CD4-positive, CD25-positive, alpha-beta regulatory T cell (primary cell): Measurements from ENCODE around the gene ABITRAM. TPM values are rescaled to one million over a fixed set of nuclear protein-coding genes. Genes with fewer than 3 reads are reported as not detected.
A peak's percentile ranks its signal among the peaks of the same experiment; 100 is the strongest.
"Not testable (repeated sequence)": the region's sequence is repeated elsewhere in the genome, so short reads cannot be mapped to it uniquely, and the experiment has no call there.

Experiments
- ATAC-seq, 2 donors: fragments of 150-1000 bp; cut with Tn5 transposase; one replicate each; pipeline ENCODE4 v1.10.0; 2021; ENCODE audit warnings: low read depth in 2 of 2, moderate number of reproducible peaks in 2 of 2, moderate library complexity in 1 of 2
- DNase-seq, 3 donors: peaks; one replicate each; pipeline versions ENCODE4 v3.0.0 to v3.0.0-alpha.2; 2012 to 2022; ENCODE audit warnings: mixed read lengths in 1 of 3
- H3K27ac ChIP-seq: one replicate; pipeline ENCODE4 v1.7.0; 2013; ENCODE audit warnings: mild to moderate bottlenecking, low read length; ENCODE audit not compliant: insufficient read depth, poor library complexity, severe bottlenecking
- H3K27me3 ChIP-seq: one replicate; pipeline ENCODE4 v1.7.0; 2013; ENCODE audit warnings: low read length; ENCODE audit not compliant: control insufficient read depth, insufficient read depth
- H3K36me3 ChIP-seq: one replicate; pipeline ENCODE4 v1.7.0; 2013; ENCODE audit warnings: mild to moderate bottlenecking, low read length, moderate library complexity; ENCODE audit not compliant: control insufficient read depth, insufficient read depth
- H3K4me1 ChIP-seq: 2 replicates; pipeline ENCODE4 v1.7.0; 2013; ENCODE audit warnings: mild to moderate bottlenecking, low read length; ENCODE audit not compliant: insufficient read depth, control insufficient read depth, poor library complexity, severe bottlenecking
- H3K4me3 ChIP-seq: one replicate; pipeline ENCODE4 v1.7.0; 2013; ENCODE audit warnings: low read depth, mild to moderate bottlenecking, low read length, moderate library complexity
- H3K9me3 ChIP-seq, 2 experiments: 1 replicate in 1 of 2; 2 replicates in 1 of 2; pipeline ENCODE4 v1.7.0; 2013; ENCODE audit warnings: low read length in 2 of 2, mild to moderate bottlenecking in 1 of 2, moderate library complexity in 1 of 2; ENCODE audit not compliant: control insufficient read depth in 2 of 2
- H3K27ac Mint-ChIP-seq, 3 donors: one replicate each; pipeline ENCODE4 v1.8.0; 2020 to 2022; ENCODE audit warnings: mild to moderate bottlenecking in 3 of 3, mixed read lengths in 3 of 3, moderate library complexity in 2 of 3
- H3K27me3 Mint-ChIP-seq: one replicate; pipeline ENCODE4 v1.8.0; 2022; ENCODE audit warnings: mild to moderate bottlenecking, mixed read lengths
- H3K36me3 Mint-ChIP-seq: one replicate; pipeline ENCODE4 v1.8.0; 2020; ENCODE audit warnings: mixed read lengths
- H3K4me1 Mint-ChIP-seq, 4 donors: one replicate each; pipeline ENCODE4 v1.8.0; 2020 to 2022; ENCODE audit warnings: mixed read lengths in 4 of 4, mild to moderate bottlenecking in 1 of 4
- H3K4me3 Mint-ChIP-seq, 4 donors: one replicate each; pipeline ENCODE4 v1.8.0; 2020 to 2022; ENCODE audit warnings: mild to moderate bottlenecking in 4 of 4, mixed read lengths in 4 of 4, moderate library complexity in 3 of 4
- H3K9me3 Mint-ChIP-seq, 7 donors: one replicate each; pipeline ENCODE4 v1.8.0; 2020 to 2022; ENCODE audit warnings: mixed read lengths in 7 of 7, mild to moderate bottlenecking in 3 of 7, moderate library complexity in 2 of 7
- polyA plus RNA-seq, 4 donors: library from polyadenylated mRNA; unstranded; fragments of 300-500 nt; fragmentation: Illumina TruSeq; gene quantifications; one replicate each; pipeline ENCODE4 v1.2.3, GENCODE V29; 2021
- total RNA-seq: library from RNA; stranded (reverse); gene quantifications from one replicate; pipeline ENCODE4 v1.2.3, GENCODE V29; 2022

Gene ABITRAM
- total and polyA plus RNA-seq, 5 donors from 2014 or later = 6.2 to 21.4 (median 14.2) TPM

DNA sequence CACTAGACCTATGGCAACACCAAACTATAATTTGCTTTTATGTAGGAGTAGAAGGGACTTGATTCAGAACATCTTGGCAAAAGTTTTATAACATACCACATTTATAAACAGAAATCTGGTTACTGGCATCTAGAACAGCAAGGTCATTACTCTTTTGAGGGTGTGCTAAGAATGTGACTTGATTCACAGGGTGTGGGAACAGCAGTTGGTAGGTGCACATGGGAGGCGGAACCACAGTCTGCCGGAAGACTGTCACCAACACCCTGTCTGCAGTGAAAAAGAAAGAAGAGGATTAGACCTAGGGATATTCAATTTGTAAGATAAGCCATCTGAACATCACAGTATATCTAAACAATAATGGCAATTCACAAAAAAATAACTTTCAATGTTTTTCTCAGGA is 23.3 kb upstream of the ABITRAM start:
- no peaks in the 10 kb centered on the region for H3K9me3 Mint-ChIP-seq
- Histone ChIP-seq H3K4me1 (peaks cover 14% of the 10 kb centered on the region), H3K27me3 (no peaks in the 10 kb centered on the region), H3K27ac (no peak overlapping the region), H3K4me3 (no peak overlapping the region), H3K36me3 (peaks cover 80% of the 10 kb centered on the region), H3K9me3 (no peaks in the 10 kb centered on the region)
- H3K27me3 Mint-ChIP-seq = no peaks in the 10 kb centered on the region
- H3K36me3 Mint-ChIP-seq = peaks cover 62% of the 10 kb centered on the region
- peaks cover 9 to 23% (median 15%) of the 10 kb centered on the region in 4 donors for H3K4me1 Mint-ChIP-seq
- DNase-seq = no peak
- H3K4me3 Mint-ChIP-seq = peak overlapping the region in 1 of 4 donors; percentile 6
- peak overlapping the region in 2 of 3 donors; percentile 45 to 70 for H3K27ac Mint-ChIP-seq
- ATAC-seq = no peak

DNA sequence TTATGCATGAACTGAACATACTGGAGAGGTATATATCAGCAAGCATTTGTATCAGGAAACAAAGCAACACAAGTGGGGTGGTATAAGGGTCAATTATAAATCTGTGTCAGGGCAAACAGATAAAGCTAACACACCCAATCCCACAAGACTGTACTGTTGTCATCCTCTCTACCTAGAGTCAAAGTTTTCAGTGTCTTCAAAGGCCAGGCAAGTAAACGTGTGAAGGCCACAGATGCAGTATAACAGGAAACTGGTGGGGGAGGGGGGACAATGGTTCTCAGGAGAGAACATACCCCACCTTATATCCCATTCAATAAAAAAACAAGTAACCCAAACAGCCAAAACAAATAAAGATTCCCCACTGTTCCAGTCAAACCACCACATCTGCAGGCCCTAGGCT is 22.4 kb upstream of the ABITRAM start:
- Mint-ChIP-seq H3K4me3 (peak overlapping the region in 2 of 4 donors; percentile 5 to 68), H3K9me3 (no peaks in the 10 kb centered on the region), H3K4me1 (peaks cover 9 to 23% (median 15%) of the 10 kb centered on the region in 4 donors), H3K36me3 (peaks cover 64% of the 10 kb centered on the region), H3K27me3 (no peaks in the 10 kb centered on the region), H3K27ac (peak overlapping the region; percentile 11 to 87 (median 45))
- peaks cover 81% of the 10 kb centered on the region for H3K36me3 ChIP-seq
- no peaks in the 10 kb centered on the region for H3K27me3 ChIP-seq
- DNase-seq (peak in 2 of 3 donors; percentile 6 to 68), ATAC-seq (peak; percentile 47 to 66)
- H3K4me1 ChIP-seq = peaks cover 14% of the 10 kb centered on the region
- H3K9me3 ChIP-seq = no peaks in the 10 kb centered on the region
- no peak overlapping the region for H3K27ac ChIP-seq
- no peak overlapping the region for H3K4me3 ChIP-seq

DNA sequence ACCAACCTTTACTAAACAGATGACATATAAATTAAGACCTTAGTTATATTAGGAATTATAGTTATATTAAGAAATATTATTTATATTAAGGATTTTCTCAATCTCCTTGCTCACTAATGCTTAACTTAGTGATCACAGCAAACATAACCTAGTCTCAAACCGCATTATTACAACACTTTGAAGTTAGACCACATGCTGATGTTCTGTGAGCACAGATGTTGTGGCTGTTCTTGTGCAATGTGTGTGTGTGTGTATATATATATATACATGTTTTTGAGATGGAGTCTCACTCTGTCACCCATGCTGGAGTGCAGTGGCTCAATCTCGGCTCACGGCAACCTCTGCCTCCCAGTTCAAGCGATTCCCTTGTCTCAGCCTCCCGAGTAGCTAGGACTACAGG is 20.8 kb upstream of the ABITRAM start:
- no peaks in the 10 kb centered on the region for H3K9me3 ChIP-seq
- peaks cover 76% of the 10 kb centered on the region for H3K36me3 ChIP-seq
- H3K27ac ChIP-seq = no peak overlapping the region
- Mint-ChIP-seq H3K27me3 (no peaks in the 10 kb centered on the region), H3K9me3 (no peaks in the 10 kb centered on the region), H3K4me3 (no peak overlapping the region), H3K36me3 (peaks cover 59% of the 10 kb centered on the region), H3K27ac (peak overlapping the region in 1 of 3 donors; percentile 77), H3K4me1 (peaks cover 11 to 23% (median 15%) of the 10 kb centered on the region in 4 donors)
- H3K27me3 ChIP-seq = no peaks in the 10 kb centered on the region
- no peak for ATAC-seq
- DNase-seq = no peak
- no peak overlapping the region for H3K4me3 ChIP-seq
- H3K4me1 ChIP-seq = peaks cover 14% of the 10 kb centered on the region

DNA sequence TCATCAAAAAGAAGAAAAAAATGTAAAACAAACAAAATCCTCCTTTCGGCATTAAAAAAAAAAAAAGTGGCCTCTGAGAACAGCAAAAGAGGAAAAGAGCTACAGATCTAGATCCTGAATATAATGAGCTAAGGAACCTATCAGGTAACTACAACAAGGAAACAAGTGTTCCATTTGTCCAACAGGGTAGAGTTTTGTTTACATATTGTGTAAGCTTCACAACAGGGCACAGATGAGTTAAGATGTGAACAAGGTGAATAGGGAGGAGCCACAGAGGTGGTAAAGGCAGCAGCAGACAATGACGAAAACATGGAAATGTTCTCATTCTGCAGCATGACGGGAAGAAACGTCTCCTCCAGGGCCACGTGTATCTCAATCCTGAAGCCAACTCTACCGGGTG is 14.7 kb upstream of the ABITRAM start:
- Mint-ChIP-seq H3K4me1 (peaks cover 0 to 5% (median 1%) of the 10 kb centered on the region in 4 donors), H3K27ac (peak overlapping the region in 1 of 3 donors; percentile 28), H3K36me3 (peaks cover 53% of the 10 kb centered on the region), H3K27me3 (no peaks in the 10 kb centered on the region), H3K9me3 (no peaks in the 10 kb centered on the region), H3K4me3 (no peak overlapping the region)
- no peak overlapping the region for H3K27ac ChIP-seq
- H3K27me3 ChIP-seq = no peaks in the 10 kb centered on the region
- no peak overlapping the region for H3K4me3 ChIP-seq
- peaks cover 89% of the 10 kb centered on the region for H3K36me3 ChIP-seq
- no peaks in the 10 kb centered on the region for H3K9me3 ChIP-seq
- ATAC-seq = no peak
- H3K4me1 ChIP-seq = no peaks in the 10 kb centered on the region
- DNase-seq = no peak

DNA sequence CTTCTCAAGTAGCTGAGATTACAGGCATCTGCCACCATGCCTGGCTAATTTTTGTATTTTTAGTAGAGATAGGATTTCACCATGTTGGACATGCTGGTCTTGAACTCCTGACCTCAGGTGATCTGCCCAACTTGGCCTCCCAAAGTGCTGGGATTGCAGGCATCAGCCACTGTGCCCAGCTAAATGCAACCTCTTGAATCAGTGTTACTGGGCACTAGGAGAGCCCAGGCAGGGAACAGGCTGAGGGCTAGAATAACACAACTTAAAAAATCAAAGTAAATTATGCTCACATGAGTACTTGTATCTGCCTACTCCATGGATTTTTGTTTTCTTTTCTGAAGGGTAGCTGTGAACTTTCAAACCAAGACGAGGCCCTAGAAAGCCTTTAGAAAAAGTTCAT is 13.8 kb upstream of the ABITRAM start:
- not testable (repeated sequence) for H3K27ac ChIP-seq, H3K4me1 ChIP-seq, H3K27me3 ChIP-seq, H3K4me3 ChIP-seq, H3K27ac Mint-ChIP-seq, H3K9me3 Mint-ChIP-seq, ATAC-seq, DNase-seq, H3K4me1 Mint-ChIP-seq, H3K27me3 Mint-ChIP-seq, H3K4me3 Mint-ChIP-seq, H3K9me3 ChIP-seq
- peaks cover 60% of the 10 kb centered on the region for H3K36me3 Mint-ChIP-seq
- peaks cover 90% of the 10 kb centered on the region for H3K36me3 ChIP-seq

DNA sequence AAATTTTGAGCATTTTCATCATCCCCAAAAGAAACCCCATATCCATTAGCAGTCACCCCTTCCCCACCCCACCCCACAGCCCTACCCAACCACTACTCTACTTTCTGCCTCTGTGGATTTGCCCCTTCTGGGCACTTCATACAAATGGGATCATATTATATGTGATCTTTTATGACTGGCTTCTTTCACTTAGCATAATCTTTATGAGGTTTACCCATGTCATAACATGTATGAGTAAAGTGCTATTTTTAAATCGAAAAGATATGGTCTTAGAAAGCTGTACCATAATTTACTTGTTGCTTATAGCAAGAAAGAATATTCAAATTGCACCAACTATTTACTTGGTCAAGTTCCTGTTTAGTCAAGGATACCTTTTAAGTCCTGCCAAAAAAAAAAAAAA is 13.0 kb upstream of the ABITRAM start:
- H3K4me3 Mint-ChIP-seq = no peak overlapping the region
- Histone ChIP-seq H3K4me3 (no peak overlapping the region), H3K27me3 (no peaks in the 10 kb centered on the region), H3K27ac (no peak overlapping the region), H3K36me3 (peaks cover 91% of the 10 kb centered on the region), H3K4me1 (no peaks in the 10 kb centered on the region), H3K9me3 (no peaks in the 10 kb centered on the region)
- H3K27me3 Mint-ChIP-seq = no peaks in the 10 kb centered on the region
- peaks cover 0 to 5% (median 1%) of the 10 kb centered on the region in 4 donors for H3K4me1 Mint-ChIP-seq
- DNase-seq = no peak
- H3K27ac Mint-ChIP-seq = no peak overlapping the region
- peaks cover 60% of the 10 kb centered on the region for H3K36me3 Mint-ChIP-seq
- no peaks in the 10 kb centered on the region for H3K9me3 Mint-ChIP-seq
- no peak for ATAC-seq

DNA sequence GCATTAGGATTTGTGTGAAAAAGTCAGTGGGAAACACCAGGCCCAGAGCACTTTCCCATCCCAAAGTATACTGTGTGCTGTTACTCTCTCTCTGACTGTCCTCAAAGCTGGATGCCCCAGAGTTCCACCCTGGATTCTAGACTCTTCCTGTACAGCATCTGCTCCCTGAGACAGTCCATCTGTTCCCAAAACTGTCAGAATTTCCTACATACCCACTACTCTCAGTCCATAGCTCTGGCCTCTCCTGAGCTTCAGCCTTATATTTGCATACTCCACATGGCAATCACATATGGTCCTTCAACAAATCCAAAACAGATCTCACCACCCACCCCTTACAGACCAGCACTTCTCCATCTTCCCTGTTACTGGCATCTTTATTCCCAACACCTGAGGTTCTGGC is 9.7 kb upstream of the ABITRAM start:
- no peaks in the 10 kb centered on the region for H3K27me3 Mint-ChIP-seq
- ATAC-seq = no peak
- H3K4me1 Mint-ChIP-seq = peaks cover 3 to 10% (median 7%) of the 10 kb centered on the region in 4 donors
- Histone ChIP-seq H3K27ac (no peak overlapping the region), H3K9me3 (no peaks in the 10 kb centered on the region), H3K27me3 (no peaks in the 10 kb centered on the region), H3K4me1 (no peaks in the 10 kb centered on the region), H3K4me3 (no peak overlapping the region), H3K36me3 (peaks cover 98% of the 10 kb centered on the region)
- H3K27ac Mint-ChIP-seq = peak overlapping the region in 1 of 3 donors; percentile 9
- no peaks in the 10 kb centered on the region for H3K9me3 Mint-ChIP-seq
- H3K36me3 Mint-ChIP-seq = peaks cover 65% of the 10 kb centered on the region
- no peak overlapping the region for H3K4me3 Mint-ChIP-seq
- DNase-seq = no peak

DNA sequence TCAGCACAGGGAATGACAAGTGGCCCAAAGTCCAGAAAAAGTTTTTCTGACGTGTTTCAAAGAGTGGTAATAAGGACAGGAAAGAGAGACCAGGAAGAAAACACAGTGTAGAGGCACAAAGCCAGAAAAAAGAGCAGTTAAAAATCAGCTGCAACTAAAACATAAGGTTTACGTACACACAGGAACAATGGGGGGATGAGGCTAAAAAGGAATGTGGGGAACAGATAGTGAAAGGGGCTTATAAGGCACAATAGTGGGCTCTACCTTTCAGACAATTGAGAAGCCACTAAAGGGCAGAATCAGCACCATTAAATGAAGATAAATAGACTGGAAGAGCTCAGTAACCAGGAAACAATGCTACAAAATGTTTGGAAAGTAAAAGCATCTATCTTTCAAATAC is 5.8 kb upstream of the ABITRAM start:
- Histone ChIP-seq H3K36me3 (peaks cover 71% of the 10 kb centered on the region), H3K4me1 (peaks cover 17% of the 10 kb centered on the region), H3K27me3 (no peaks in the 10 kb centered on the region), H3K9me3 (no peaks in the 10 kb centered on the region), H3K27ac (no peak overlapping the region), H3K4me3 (no peak overlapping the region)
- H3K27me3 Mint-ChIP-seq = no peaks in the 10 kb centered on the region
- no peak for DNase-seq
- ATAC-seq = no peak
- peaks cover 51% of the 10 kb centered on the region for H3K36me3 Mint-ChIP-seq
- H3K4me1 Mint-ChIP-seq = peaks cover 9 to 39% (median 27%) of the 10 kb centered on the region in 4 donors
- no peak overlapping the region for H3K4me3 Mint-ChIP-seq
- no peaks in the 10 kb centered on the region for H3K9me3 Mint-ChIP-seq
- no peak overlapping the region for H3K27ac Mint-ChIP-seq
